CD4-positive, alpha-beta T cell treated with Interleukin-4 for 4 hours (primary cell): ENCODE results near the gene IQSEC1.
"Not testable (repeated sequence)": the region's sequence is repeated elsewhere in the genome, so short reads cannot be mapped to it uniquely, and the experiment has no call there.

Source experiments
- DNase-seq: peaks from one replicate; pipeline ENCODE4 v3.0.0-alpha.2; 2020

IQSEC1 gene

DNA sequence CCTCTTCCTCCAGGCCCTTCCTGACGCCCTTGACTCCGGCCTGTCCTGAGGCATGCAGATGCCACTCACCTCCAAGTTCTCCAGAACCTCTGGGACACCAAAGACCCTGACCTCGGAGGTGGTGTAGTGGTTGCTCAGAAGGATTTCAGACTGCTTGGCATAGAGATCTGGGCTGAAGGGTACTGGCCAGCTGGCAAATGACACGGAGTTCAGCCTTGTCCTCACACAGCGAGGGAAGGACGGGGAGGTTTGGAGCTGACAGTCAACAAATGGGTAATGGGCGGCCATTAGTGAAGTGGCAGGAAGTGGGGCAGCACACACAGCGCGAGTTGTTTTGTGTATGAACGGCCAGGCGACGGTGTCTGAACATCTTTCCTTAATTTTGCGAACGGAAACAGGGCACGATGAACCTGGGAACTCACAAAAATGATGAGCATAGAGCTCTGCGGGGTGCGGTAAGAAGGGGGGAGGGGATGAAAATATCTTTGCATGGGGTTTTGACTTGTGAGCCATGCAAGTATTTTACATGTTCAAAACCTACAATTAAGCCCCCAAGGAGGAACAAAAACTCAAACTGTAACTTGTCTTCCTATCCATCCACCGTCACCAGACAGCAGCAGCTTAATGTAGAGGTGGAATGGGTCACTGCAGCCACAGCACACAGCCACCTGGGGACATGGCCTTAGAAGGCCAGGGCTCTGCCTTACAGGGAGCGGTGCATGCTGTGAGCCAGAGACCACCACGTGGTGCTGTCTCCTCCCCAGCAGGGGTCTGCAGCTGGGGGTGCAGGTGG is 188.2 kb downstream of the IQSEC1 start:
- DNase-seq: no peak

DNA sequence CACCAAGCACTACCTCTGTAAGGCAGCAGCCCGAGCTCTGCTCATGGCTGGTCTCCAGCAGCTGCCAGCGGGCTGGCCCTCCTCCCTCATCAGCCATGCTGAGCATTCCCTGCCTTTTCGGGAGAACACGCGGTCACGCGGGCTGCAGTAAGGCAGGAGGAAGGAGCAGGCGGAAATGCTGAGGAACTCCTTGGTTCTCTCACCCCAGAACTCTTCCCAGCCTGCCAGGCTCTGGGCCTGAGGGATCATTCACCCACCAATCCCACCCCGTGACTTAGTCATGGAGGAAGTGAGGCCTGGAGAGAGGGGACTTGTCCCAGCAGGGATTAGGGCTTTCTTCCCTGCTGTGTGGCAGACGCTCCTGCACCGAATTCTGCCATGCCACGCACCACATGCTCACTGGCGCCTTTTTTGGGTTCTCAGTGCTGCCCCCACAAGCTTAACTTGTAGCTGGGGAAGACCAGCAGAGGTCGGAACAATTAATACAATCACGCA is 189.0 kb downstream of the IQSEC1 start:
- no peak for DNase-seq

DNA sequence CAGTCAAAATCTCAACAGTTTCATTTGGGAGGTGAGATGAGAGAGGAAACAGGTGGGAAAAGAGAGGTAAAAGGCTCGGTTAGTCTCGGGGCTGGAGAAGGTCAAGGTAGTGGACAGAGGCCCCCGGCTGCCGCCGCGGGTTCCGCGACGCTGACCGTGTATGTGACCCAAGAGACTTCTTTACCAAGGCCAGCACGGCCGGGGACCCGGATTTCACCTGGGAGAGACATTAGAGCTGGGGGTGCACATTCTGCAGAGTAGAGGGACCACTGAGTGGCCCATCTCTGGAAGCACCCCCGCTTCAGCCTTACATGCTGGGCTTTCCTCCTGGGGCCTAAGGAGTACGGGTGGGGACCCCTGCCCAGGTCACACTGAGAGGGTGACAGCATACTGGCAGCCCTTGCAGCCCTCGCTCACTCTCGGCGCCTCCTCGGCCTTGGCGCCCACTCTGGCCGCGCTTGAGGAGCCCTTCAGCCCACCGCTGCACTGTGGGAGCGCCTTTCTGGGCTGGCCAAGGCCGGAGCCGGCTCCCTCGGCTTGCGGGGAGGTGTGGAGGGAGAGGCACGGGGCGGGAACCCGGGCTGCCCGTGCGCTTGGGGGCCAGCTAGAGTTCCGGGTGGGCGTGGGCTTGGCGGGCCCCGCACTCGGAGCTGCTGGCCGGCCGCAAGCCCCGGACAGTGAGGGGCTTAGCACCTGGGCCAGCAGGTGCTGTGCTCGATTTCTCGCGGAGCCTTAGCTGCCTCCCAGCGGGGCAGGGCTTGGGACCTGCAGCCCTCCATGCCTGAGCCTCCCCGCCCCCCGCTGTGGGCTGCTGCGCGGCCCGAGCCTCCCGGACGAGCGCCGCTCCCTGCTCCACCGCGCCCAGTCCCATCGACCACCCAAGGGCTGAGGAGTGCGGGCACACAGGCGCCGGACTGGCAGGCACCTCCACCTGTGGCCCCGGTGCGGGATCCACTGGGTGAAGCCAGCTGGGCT is 190.6 kb downstream of the IQSEC1 start:
- no peak for DNase-seq

DNA sequence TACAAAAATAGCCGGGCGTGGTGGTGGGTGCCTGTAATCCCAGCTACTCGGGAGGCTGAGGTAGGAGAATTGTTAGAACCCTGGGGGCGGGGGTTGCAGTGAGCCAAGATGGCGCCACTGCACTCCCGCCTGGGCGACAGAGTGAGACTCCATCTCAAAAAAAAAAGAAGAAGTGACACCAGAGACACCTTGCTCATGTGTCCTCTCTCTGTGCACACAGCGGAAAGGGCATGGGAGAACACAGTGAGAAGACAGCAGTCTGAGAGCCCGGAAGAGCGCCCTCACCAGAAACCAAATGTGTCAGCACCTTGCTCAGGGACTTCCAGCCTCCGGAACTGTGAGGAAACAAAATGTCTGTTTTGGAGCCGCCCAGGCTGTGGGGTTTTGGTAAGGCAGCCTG is 191.4 kb downstream of the IQSEC1 start:
- DNase-seq: not testable (repeated sequence)

DNA sequence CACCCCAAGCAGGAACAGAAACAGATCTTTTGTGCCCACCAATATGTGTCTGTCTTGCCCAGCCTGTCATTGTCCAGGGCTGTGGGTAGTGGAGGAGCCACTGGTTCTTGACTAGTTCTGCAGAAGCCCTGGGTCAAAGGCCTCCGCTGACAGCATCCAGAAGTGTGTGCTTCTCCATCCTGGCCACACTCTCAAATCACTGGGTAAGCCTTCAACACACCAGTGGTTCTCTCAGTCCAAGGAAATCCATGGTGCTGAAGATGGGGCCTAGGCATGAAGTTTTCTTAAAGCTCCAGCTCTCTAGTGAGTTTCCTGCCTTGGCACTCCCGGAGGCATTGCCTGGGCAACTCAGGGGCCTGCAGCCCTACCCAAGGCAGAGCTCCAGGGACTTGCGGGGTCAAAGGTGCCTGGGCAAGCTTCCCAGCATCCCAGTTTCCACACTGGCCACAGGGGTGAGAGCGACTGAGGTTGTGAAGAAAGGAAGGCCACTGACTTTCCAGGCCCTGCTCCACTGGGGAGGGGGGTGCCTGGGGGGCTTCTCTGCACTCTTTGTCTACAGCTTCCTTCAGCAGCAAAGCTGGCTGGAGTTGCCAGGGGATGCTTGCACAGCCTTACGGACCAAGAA is 193.9 kb downstream of the IQSEC1 start:
- DNase-seq: no peak

DNA sequence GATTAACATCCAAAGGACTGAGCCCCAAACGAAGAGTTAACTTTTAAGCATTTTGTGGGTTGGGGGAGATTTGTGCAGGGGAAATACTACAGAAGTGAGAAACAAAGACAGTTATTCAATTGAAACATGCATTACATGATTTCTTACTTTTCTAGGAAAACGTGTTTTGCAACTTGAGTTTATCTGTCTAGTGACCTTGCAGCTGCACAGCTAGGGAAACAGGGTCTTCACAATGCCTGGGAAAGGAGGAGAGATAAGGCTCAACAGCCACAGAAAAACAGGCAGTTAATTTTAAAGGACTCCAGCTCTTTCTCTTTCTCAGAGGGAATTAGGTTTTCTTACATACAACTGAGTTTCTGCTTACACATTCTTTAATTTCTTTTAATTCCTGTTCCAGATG is 194.5 kb downstream of the IQSEC1 start:
- not testable (repeated sequence) for DNase-seq

DNA sequence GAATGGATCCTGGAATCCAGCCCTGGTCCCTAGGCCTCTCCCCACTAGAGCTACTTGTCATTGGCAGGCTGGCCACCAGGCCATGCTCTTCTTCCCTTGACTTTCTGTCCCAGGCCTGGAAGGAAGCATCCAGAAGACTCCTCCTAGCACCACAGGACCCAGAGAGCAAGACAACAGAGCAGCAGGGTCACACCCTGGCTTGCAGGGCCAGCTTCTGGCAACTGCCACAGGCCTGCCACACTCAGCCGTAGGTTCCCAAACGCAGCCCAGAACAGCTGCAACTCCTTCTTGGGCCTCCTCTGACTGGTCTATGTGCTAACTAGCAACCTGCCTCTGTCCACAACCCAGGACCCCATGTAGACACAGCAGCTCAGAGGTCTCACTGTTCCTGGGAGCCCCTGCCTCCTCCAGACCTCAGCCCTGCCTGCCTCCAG is 195.1 kb downstream of the IQSEC1 start:
- DNase-seq: no peak

DNA sequence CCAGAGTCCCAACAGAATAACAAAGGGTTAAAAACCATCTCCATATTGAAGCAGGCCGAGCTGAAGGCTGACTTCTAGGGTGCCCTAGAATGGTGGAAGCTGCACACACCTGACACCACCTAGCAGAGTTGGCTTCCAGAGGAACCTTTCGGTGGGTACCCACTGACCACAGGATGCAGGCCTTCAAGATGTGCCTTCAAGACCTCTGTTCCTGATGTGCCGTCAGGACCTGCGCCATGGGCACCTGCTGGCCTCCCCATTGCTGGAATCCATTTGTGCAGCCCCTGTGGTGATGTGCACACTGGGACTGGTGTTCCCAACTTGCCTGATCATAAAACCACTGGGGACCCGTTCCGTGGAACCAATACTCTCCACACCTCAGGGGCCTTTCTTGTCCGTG is 196.2 kb downstream of the IQSEC1 start:
- no peak for DNase-seq

GRCh38 chr3:12875857-12876836 is 197.1 kb downstream of the IQSEC1 start:
- DNase-seq: no peak

GRCh38 chr3:12871404-12871983 is 201.7 kb downstream of the IQSEC1 start:
- DNase-seq: no peak

GRCh38 chr3:12870942-12871341 is 202.3 kb downstream of the IQSEC1 start:
- DNase-seq: peak; percentile 41

GRCh38 chr3:12869035-12869621 is 204.1 kb downstream of the IQSEC1 start:
- no peak for DNase-seq

GRCh38 chr3:12868039-12869034 is 204.9 kb downstream of the IQSEC1 start:
- DNase-seq: peak; percentile 62

GRCh38 chr3:12866836-12867235 is 206.4 kb downstream of the IQSEC1 start:
- DNase-seq: no peak

GRCh38 chr3:12865271-12865670 is 208.0 kb downstream of the IQSEC1 start:
- DNase-seq: no peak

- DNase-seq: no peak
These were observed 210.8 kb downstream of the IQSEC1 start for GRCh38 chr3:12862387-12862786.

DNA sequence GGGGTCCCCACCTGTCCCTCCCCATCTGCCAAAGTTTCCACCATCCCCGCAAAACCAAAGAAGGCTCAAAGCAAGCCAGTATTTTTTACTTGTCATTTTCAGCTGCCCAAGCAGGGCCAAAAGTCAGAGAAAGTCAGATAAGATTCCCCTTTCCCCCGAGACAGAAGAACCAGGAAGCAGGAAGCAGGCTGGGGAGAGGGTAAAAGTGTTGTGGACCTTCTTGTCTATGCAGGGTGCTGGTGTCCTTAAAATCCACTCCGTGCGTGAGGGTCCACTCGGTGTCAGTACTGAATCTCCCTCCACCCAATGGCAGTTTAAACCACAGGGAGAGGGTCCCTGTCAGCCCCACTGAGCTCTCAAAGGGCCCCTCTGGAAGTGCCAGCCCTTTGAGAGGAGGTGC is 211.6 kb downstream of the IQSEC1 start:
- DNase-seq: no peak

GRCh38 chr3:12859840-12860239 is 213.4 kb downstream of the IQSEC1 start:
- DNase-seq: no peak

GRCh38 chr3:12856626-12857025 is 216.6 kb downstream of the IQSEC1 start:
- no peak for DNase-seq

GRCh38 chr3:12854565-12854964 is 218.7 kb downstream of the IQSEC1 start:
- DNase-seq: no peak
